H1 (cell line): ENCODE data around the gene MOGAT3. TPM values are rescaled to one million over a fixed set of nuclear protein-coding genes. Genes with fewer than 3 reads are reported as not detected.

Experiments used
- PHF8 ChIP-seq: fragments of 200-600 bp; sonication (generic); conservative IDR thresholded peaks from 2 replicates; pipeline ENCODE4 v1.7.1; 2012; ENCODE audit warnings: low read depth, mild to moderate bottlenecking, inconsistent platforms, low read length, moderate library complexity
- USF2 ChIP-seq: IDR thresholded peaks from 2 replicates; pipeline ENCODE4 v1.6.1; 2011; ENCODE audit warnings: low read length, improper control_type of control experiment
- polyA plus RNA-seq, 7 experiments: library from polyadenylated mRNA; depleted of rRNA in 3 of 7; stranded (reverse) in 5 of 7; unstranded in 2 of 7; fragments of >200 nt in 5 of 7; fragments of 200-250 nt in 2 of 7; gene quantifications; 1 replicate in 5 of 7; 2 replicates in 1 of 7; 4 replicates in 1 of 7; pipeline versions ENCODE4 v1.2.1 to v1.2.3, GENCODE V29; 2011 to 2013; ENCODE audit warnings: missing spikeins in 2 of 7, mixed read lengths in 2 of 7
- total RNA-seq: library from RNA; stranded (reverse); fragmentation: NEBNext Ultra II Directional; extraction: Animal tissue kit (Norgen Biotek cat#: 25700); gene quantifications from 2 replicates; pipeline ENCODE4 v1.2.1, GENCODE V29; 2021

MOGAT3 gene
- total and polyA plus RNA-seq, 2 of the 8 experiments (the other 6 are each of a cell fraction or from before 2014, with no cell fraction given) = 0.21 to 0.82 TPM

GRCh38 chr7:101250324-101250723, 49.5 kb upstream of the MOGAT3 start (continued):
- TF ChIP-seq USF2 (no peak), PHF8 (no peak)
- TF ChIP-seq, all 59 proteins: peak for 0
